MM.1S (cell line): ENCODE data around the gene ANKLE2.
"Not testable (repeated sequence)": the region's sequence is repeated elsewhere in the genome, so short reads cannot be mapped to it uniquely, and the experiment has no call there.

ENCODE experiments used
- DNase-seq: peaks from one replicate; pipeline ENCODE4 v3.0.0-alpha.2; 2015
- H2AFZ ChIP-seq: fragments of 300-600 bp; sonication (generic); 2 replicates; pipeline ENCODE4 v1.6.0; 2016; ENCODE audit warnings: antibody characterized with exemption, low read length
- H3F3A ChIP-seq: fragments of 300-600 bp; sonication (generic); 2 replicates; pipeline ENCODE4 v1.6.1; 2016; ENCODE audit warnings: mild to moderate bottlenecking, antibody characterized with exemption, low read length, moderate library complexity, mixed read lengths; ENCODE audit not compliant: insufficient read depth
- H3K27ac ChIP-seq: fragments of 300-600 bp; sonication (generic); 2 replicates; pipeline ENCODE4 v1.5.1; 2016; ENCODE audit warnings: mild to moderate bottlenecking, low read length
- H3K27me3 ChIP-seq: fragments of 300-600 bp; sonication (generic); replicated peaks from 2 replicates; pipeline ENCODE4 v1.6.0; 2016; ENCODE audit warnings: low read length; ENCODE audit not compliant: insufficient read depth
- H3K36me3 ChIP-seq: fragments of 300-600 bp; sonication (generic); replicated peaks from 2 replicates; pipeline ENCODE4 v1.6.1; 2016; ENCODE audit warnings: mild to moderate bottlenecking, low read length, mixed read lengths; ENCODE audit not compliant: insufficient read depth
- H3K4me1 ChIP-seq: fragments of 300-600 bp; sonication (generic); 2 replicates; pipeline ENCODE4 v1.6.1; 2016; ENCODE audit warnings: low read length, mixed read lengths
- H3K4me2 ChIP-seq: fragments of 300-600 bp; sonication (generic); 2 replicates; pipeline ENCODE4 v1.6.0; 2016; ENCODE audit warnings: low read depth, low read length
- H3K4me3 ChIP-seq: fragments of 300-600 bp; sonication (generic); 2 replicates; pipeline ENCODE4 v1.5.1; 2016; ENCODE audit warnings: low read length, mixed read lengths
- H3K79me2 ChIP-seq: fragments of 300-600 bp; sonication (generic); 2 replicates; pipeline ENCODE4 v1.6.1; 2016; ENCODE audit warnings: mixed run types, low read length, mixed read lengths
- H3K9ac ChIP-seq: fragments of 300-600 bp; sonication (generic); 2 replicates; pipeline ENCODE4 v1.6.1; 2016; ENCODE audit warnings: low read length, mixed read lengths
- H3K9me2 ChIP-seq: fragments of 300-600 bp; sonication (generic); replicated peaks from 2 replicates; pipeline ENCODE4 v1.6.1; 2016; ENCODE audit warnings: mild to moderate bottlenecking, low read length, mixed read lengths; ENCODE audit not compliant: insufficient read depth
- H3K9me3 ChIP-seq: fragments of 300-600 bp; sonication (generic); replicated peaks from 2 replicates; pipeline ENCODE4 v1.6.1; 2016; ENCODE audit warnings: mild to moderate bottlenecking, low read length, mixed read lengths; ENCODE audit not compliant: insufficient read depth
- H4K20me1 ChIP-seq: fragments of 300-600 bp; sonication (generic); 2 replicates; pipeline ENCODE4 v1.6.1; 2016; ENCODE audit warnings: mild to moderate bottlenecking, low read length, moderate library complexity, mixed read lengths; ENCODE audit not compliant: insufficient read depth
- CTCF ChIP-seq: fragments of 300-600 bp; sonication (generic); IDR thresholded peaks from 2 replicates; pipeline ENCODE4 v1.5.1; 2016; ENCODE audit warnings: antibody characterized with exemption, low read length, mixed read lengths
- EZH2 ChIP-seq: fragments of 300-600 bp; sonication (generic); optimal IDR thresholded peaks from 2 replicates; pipeline ENCODE3; 2017; ENCODE audit warnings: low read depth, mild to moderate bottlenecking, antibody characterized with exemption, low read length, mixed read lengths
- EZH2phosphoT487 ChIP-seq: fragments of 300-600 bp; sonication (generic); IDR thresholded peaks from 2 replicates; pipeline ENCODE4 v1.6.1; 2018; ENCODE audit warnings: antibody characterized with exemption, low read length

Gene ANKLE2

GRCh38 chr12:132761032-132761920, at the start of gene ANKLE2:
Gene ANKLE2 (minus strand): TSS chr12:132761832. CDS start chr12:132761798, 34 bp downstream.
- Histone ChIP-seq H3K9ac (peak within 1 kb of the TSS; percentile 75), H3K36me3 (no peaks in the 10 kb centered on the region), H3K4me3 (peak within 1 kb of the TSS; percentile 72), H4K20me1 (no peaks in the 10 kb centered on the region), H3K27ac (peak within 1 kb of the TSS; percentile 84), H3K9me2 (no peaks in the 10 kb centered on the region), H3K79me2 (peaks cover 31% of the 10 kb centered on the region), H3K4me1 (no peaks in the 10 kb centered on the region), H2AFZ (peak within 1 kb of the TSS; percentile 70), H3K4me2 (peak within 1 kb of the TSS; percentile 66), H3K27me3 (no peaks in the 10 kb centered on the region), H3F3A (no peaks in the 10 kb centered on the region; the same call in 1 of the 2 replicates), H3K9me3 (no peaks in the 10 kb centered on the region)
- TF ChIP-seq EZH2 (no peak), CTCF (no peak), EZH2phosphoT487 (no peak)
- peak; percentile 35 for DNase-seq

- H3K4me1 ChIP-seq, H3K79me2 ChIP-seq, H4K20me1 ChIP-seq, H3K27ac ChIP-seq, H3K9ac ChIP-seq, H3K27me3 ChIP-seq, H3K9me2 ChIP-seq, DNase-seq, H3F3A ChIP-seq, H3K4me2 ChIP-seq, H3K4me3 ChIP-seq, H3K9me3 ChIP-seq, H3K36me3 ChIP-seq, H2AFZ ChIP-seq: not testable (repeated sequence)
Measured at GRCh38 chr12:132809391-132809790, 47.8 kb upstream of the ANKLE2 start.

- H4K20me1 ChIP-seq, result no peaks in the 10 kb centered on the region
- no peak overlapping the region for H3K4me3 ChIP-seq
- H3K27ac ChIP-seq, result no peak overlapping the region
- H3F3A ChIP-seq, result no peaks in the 10 kb centered on the region
- H3K4me1 ChIP-seq, result no peaks in the 10 kb centered on the region
- no peak for TF ChIP-seq CTCF
- TF ChIP-seq EZH2, result no peak
- TF ChIP-seq EZH2phosphoT487, result no peak
- H3K27me3 ChIP-seq, result no peaks in the 10 kb centered on the region
- H3K9ac ChIP-seq, result no peak overlapping the region
- H3K79me2 ChIP-seq, result no peaks in the 10 kb centered on the region
- no peak overlapping the region for H2AFZ ChIP-seq
- H3K4me2 ChIP-seq, result no peak overlapping the region
- no peaks in the 10 kb centered on the region for H3K9me2 ChIP-seq
- no peaks in the 10 kb centered on the region for H3K36me3 ChIP-seq
- DNase-seq, result no peak
- no peaks in the 10 kb centered on the region for H3K9me3 ChIP-seq
Measured at GRCh38 chr12:132807295-132808092, 45.9 kb upstream of the ANKLE2 start.
